K562 (cell line): ENCODE data around the gene GDPD2.

ENCODE experiments used
- ELF1 ChIP-seq: fragments of 200-800 bp; sonication (Bioruptor generic); IDR thresholded peaks from 2 replicates; pipeline ENCODE4 v1.6.1; 2016; ENCODE audit warnings: missing genetic modification characterization, missing compliant biosample characterization
- MAZ ChIP-seq, 2 experiments: fragments of 450-650 bp in 1 of 2; sonication (generic) in 1 of 2; formaldehyde crosslinking; IDR thresholded peaks in 1 of 2; conservative IDR thresholded peaks in 1 of 2; 2 replicates each; pipeline versions ENCODE4 v1.4.0 to v1.5.0; 2020; ENCODE audit warnings: mild to moderate bottlenecking in 1 of 2, missing genetic modification reagents in 1 of 2
- POLR2A ChIP-seq: fragments of 450-650 bp; conservative IDR thresholded peaks from 2 replicates; pipeline ENCODE4 v1.6.1; 2016
- REST ChIP-seq, 2 experiments: fragments of 450-650 bp; formaldehyde crosslinking in 1 of 2; IDR thresholded peaks; 2 replicates each; pipeline versions ENCODE4 v1.4.0 to v1.6.1; 2014 to 2020; ENCODE audit warnings: mild to moderate bottlenecking in 2 of 2, borderline replicate concordance in 1 of 2, low read depth in 1 of 2
- YY1 ChIP-seq, 3 experiments: IDR thresholded peaks; 2 replicates each; pipeline ENCODE4 v1.6.1; 2011; ENCODE audit warnings: low read length in 2 of 3, mild to moderate bottlenecking in 2 of 3, moderate library complexity in 2 of 3, borderline replicate concordance in 1 of 3, control low read depth in 1 of 3, low read depth in 1 of 3; ENCODE audit not compliant: insufficient read depth in 3 of 3, insufficient replicate concordance in 2 of 3, control insufficient read depth in 1 of 3, insufficient read length in 1 of 3; ENCODE audit errors: extremely low read depth in 1 of 3
- TF ChIP-seq, protein P1 (sequence below): sonication (generic); formaldehyde crosslinking; IDR thresholded peaks from 2 replicates; pipeline ENCODE4 v1.8.0; 2022; ENCODE audit warnings: mild to moderate bottlenecking, low read depth, missing genetic modification reagents

- TF ChIP-seq POLR2A, result no peak
- no peak for TF ChIP-seq YY1 (IDR thresholded peaks at IDR 0.05; ENCODE audit: borderline replicate concordance in 1 of 3, control insufficient read depth in 1 of 3, extremely low read depth in 1 of 3, insufficient read depth in 3 of 3, insufficient read length in 1 of 3, insufficient replicate concordance in 2 of 3, low read depth in 1 of 3, low read length in 2 of 3)
- TF ChIP-seq, protein P1, sequence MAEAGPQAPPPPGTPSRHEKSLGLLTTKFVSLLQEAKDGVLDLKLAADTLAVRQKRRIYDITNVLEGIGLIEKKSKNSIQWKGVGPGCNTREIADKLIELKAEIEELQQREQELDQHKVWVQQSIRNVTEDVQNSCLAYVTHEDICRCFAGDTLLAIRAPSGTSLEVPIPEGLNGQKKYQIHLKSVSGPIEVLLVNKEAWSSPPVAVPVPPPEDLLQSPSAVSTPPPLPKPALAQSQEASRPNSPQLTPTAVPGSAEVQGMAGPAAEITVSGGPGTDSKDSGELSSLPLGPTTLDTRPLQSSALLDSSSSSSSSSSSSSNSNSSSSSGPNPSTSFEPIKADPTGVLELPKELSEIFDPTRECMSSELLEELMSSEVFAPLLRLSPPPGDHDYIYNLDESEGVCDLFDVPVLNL (CRISPR knock-in tag), result no peak
- no peak for TF ChIP-seq ELF1 (tag)
- no peak for TF ChIP-seq REST (IDR thresholded peaks at IDR 0.05; ENCODE audit: borderline replicate concordance)
- no peak for TF ChIP-seq REST (CRISPR knock-in tag; IDR thresholded peaks at IDR 0.05; ENCODE audit: low read depth)
- no peak for TF ChIP-seq MAZ (CRISPR knock-in tag; conservative IDR thresholded peaks at IDR 0.05 in 1 of 2, IDR thresholded peaks at IDR 0.05 in 1 of 2)
These were observed 6.6 kb downstream of the GDPD2 start for GRCh38 chrX:70429759-70430158.
